Endodermal cell (in vitro differentiated cells): ENCODE measurements around the gene SCUBE3. TPM values are rescaled to one million over a fixed set of nuclear protein-coding genes. Genes with fewer than 3 reads are reported as not detected.

ENCODE experiments used
- DNase-seq: peaks from one replicate; pipeline ENCODE4 v3.0.0-alpha.2; 2017
- H3K27ac ChIP-seq: 2 replicates; pipeline ENCODE4 v1.5.1; 2013; ENCODE audit warnings: mild to moderate bottlenecking, low read depth, low read length, moderate library complexity
- H3K27me3 ChIP-seq: 2 replicates; pipeline ENCODE4 v1.6.1; 2013; ENCODE audit warnings: mild to moderate bottlenecking, low read length, moderate library complexity; ENCODE audit not compliant: insufficient read depth, control insufficient read depth, poor library complexity, severe bottlenecking
- H3K36me3 ChIP-seq: 2 replicates; pipeline ENCODE4 v1.7.0; 2013; ENCODE audit warnings: mild to moderate bottlenecking, low read length, moderate library complexity; ENCODE audit not compliant: control insufficient read depth, insufficient read depth
- H3K4me1 ChIP-seq: one replicate; pipeline ENCODE4 v1.7.0; 2013; ENCODE audit warnings: low read length; ENCODE audit not compliant: control insufficient read depth, insufficient read depth
- H3K4me3 ChIP-seq: 2 replicates; pipeline ENCODE4 v1.5.1; 2013; ENCODE audit warnings: mild to moderate bottlenecking, low read length, moderate library complexity
- H3K9ac ChIP-seq: 2 replicates; pipeline ENCODE4 v1.6.1; 2013; ENCODE audit warnings: mild to moderate bottlenecking, low read length, moderate library complexity; ENCODE audit not compliant: poor library complexity, severe bottlenecking; ENCODE audit errors: extremely low read depth
- H3K9me3 ChIP-seq: 2 replicates; pipeline ENCODE4 v1.6.1; 2013; ENCODE audit warnings: mild to moderate bottlenecking, low read length, moderate library complexity; ENCODE audit not compliant: control insufficient read depth
- H3K27ac Mint-ChIP-seq: 2 replicates; pipeline ENCODE4 v1.8.0; 2020; ENCODE audit warnings: mixed read lengths
- H3K27me3 Mint-ChIP-seq: 2 replicates; pipeline ENCODE4 v1.8.0; 2021; ENCODE audit warnings: mild to moderate bottlenecking, mixed read lengths; ENCODE audit not compliant: insufficient read depth
- H3K36me3 Mint-ChIP-seq: 2 replicates; pipeline ENCODE4 v1.8.0; 2020; ENCODE audit warnings: low read depth, mixed read lengths
- H3K4me1 Mint-ChIP-seq: 2 replicates; pipeline ENCODE4 v1.8.0; 2020; ENCODE audit warnings: mixed read lengths
- H3K4me3 Mint-ChIP-seq: 2 replicates; pipeline ENCODE4 v1.8.0; 2020; ENCODE audit warnings: mild to moderate bottlenecking, moderate library complexity, mixed read lengths
- H3K9me3 Mint-ChIP-seq: 2 replicates; pipeline ENCODE4 v1.8.0; 2020; ENCODE audit warnings: mild to moderate bottlenecking, mixed read lengths
- WGBS, 2 experiments: methylation state at CpG; one replicate each; pipeline versions ENCODE4 v1.1.5 to v1.1.7; 2013; ENCODE audit warnings: missing lambda C conversion rate in 2 of 2, mixed read lengths in 1 of 2; ENCODE audit not compliant: insufficient coverage in 1 of 2, insufficient read length in 1 of 2; 5-methylcytosine and 5-hydroxymethylcytosine counted together
- total RNA-seq, 2 donors: library from RNA; stranded (reverse); fragmentation: NEBNext Ultra II Directional in 1 of 2; extraction: Animal tissue kit (Norgen Biotek cat#: 25700) in 1 of 2; gene quantifications; 2 replicates in 1 of 2; 3 replicates in 1 of 2; pipeline ENCODE4 v1.2.1, GENCODE V29; 2021
- TF ChIP-seq, protein P1 (sequence below): fragments of 200-600 bp; sonication (generic); conservative IDR thresholded peaks from 2 replicates; pipeline ENCODE4 v1.5.0; 2021; ENCODE audit warnings: antibody characterized with exemption, mild to moderate bottlenecking

The SCUBE3 gene
- total RNA-seq, 2 donors from 2014 or later: 0.27 to 0.86 TPM

DNA sequence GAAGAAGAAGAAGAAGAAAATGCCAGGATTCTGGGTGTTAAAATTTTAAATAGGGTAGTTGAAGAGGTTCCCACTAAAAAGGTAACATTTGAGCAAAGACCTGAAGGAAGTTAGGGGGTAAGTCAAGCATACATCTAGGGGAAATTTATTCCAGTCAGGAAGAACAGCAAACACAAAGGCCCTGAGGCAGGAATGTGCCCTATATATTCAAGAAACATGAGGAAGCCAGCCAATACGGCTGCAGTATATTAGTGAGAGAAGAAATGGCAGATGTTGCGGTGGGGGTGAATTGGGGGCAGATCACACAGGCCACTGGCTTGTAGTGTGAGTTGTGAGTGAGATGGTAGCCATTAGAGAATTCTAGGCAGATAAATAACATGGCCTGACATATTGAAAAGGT is 51.8 kb downstream of the SCUBE3 start:
- no peak for DNase-seq
- peaks cover 52% of the 10 kb centered on the region for H3K4me1 Mint-ChIP-seq
- TF ChIP-seq, protein P1, sequence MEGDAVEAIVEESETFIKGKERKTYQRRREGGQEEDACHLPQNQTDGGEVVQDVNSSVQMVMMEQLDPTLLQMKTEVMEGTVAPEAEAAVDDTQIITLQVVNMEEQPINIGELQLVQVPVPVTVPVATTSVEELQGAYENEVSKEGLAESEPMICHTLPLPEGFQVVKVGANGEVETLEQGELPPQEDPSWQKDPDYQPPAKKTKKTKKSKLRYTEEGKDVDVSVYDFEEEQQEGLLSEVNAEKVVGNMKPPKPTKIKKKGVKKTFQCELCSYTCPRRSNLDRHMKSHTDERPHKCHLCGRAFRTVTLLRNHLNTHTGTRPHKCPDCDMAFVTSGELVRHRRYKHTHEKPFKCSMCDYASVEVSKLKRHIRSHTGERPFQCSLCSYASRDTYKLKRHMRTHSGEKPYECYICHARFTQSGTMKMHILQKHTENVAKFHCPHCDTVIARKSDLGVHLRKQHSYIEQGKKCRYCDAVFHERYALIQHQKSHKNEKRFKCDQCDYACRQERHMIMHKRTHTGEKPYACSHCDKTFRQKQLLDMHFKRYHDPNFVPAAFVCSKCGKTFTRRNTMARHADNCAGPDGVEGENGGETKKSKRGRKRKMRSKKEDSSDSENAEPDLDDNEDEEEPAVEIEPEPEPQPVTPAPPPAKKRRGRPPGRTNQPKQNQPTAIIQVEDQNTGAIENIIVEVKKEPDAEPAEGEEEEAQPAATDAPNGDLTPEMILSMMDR: no peak
- H3K4me3 ChIP-seq: no peak overlapping the region
- peaks cover 6% of the 10 kb centered on the region for H3K36me3 Mint-ChIP-seq
- H3K9me3 ChIP-seq: no peaks in the 10 kb centered on the region
- H3K27me3 ChIP-seq: no peaks in the 10 kb centered on the region
- 94 to 97% methylated on average over 2 of the region's 2 CpGs for WGBS, 2 experiments
- H3K27me3 Mint-ChIP-seq: no peaks in the 10 kb centered on the region
- no peak overlapping the region for H3K4me3 Mint-ChIP-seq
- H3K4me1 ChIP-seq: peaks cover 36% of the 10 kb centered on the region
- H3K27ac ChIP-seq: no peak overlapping the region
- H3K9ac ChIP-seq: no peak overlapping the region
- H3K9me3 Mint-ChIP-seq: no peaks in the 10 kb centered on the region
- H3K27ac Mint-ChIP-seq: no peak overlapping the region
- no peaks in the 10 kb centered on the region for H3K36me3 ChIP-seq

DNA sequence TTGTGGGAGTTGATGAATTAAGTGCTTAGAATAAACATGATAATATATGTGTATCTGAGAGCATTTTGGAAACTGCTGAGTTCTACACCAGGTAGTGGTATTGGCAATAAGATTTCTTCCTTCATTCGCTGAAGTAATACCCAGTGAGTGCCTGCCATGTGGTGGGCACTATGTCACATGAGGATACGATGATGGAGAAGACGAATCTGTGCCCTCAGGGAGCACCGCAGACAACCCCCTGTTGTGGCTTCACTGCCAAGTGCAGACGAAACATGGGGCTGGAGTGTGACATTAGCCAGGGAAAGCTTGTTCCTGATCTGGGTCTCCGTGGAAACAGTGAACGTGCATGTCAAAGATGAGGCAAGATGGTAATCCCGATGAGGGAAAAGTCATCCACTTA is 53.7 kb downstream of the SCUBE3 start:
- TF ChIP-seq, protein P1: no peak
- Mint-ChIP-seq H3K27ac (no peak overlapping the region), H3K36me3 (peaks cover 12% of the 10 kb centered on the region), H3K4me1 (peaks cover 35% of the 10 kb centered on the region), H3K9me3 (no peaks in the 10 kb centered on the region), H3K27me3 (no peaks in the 10 kb centered on the region), H3K4me3 (no peak overlapping the region)
- 90 to 94% methylated on average over 8 of the region's 8 CpGs for WGBS, 2 experiments
- no peak for DNase-seq
- Histone ChIP-seq H3K27ac (no peak overlapping the region), H3K4me1 (peaks cover 25% of the 10 kb centered on the region), H3K27me3 (no peaks in the 10 kb centered on the region), H3K36me3 (no peaks in the 10 kb centered on the region), H3K9me3 (no peaks in the 10 kb centered on the region), H3K4me3 (no peak overlapping the region), H3K9ac (no peak overlapping the region)

DNA sequence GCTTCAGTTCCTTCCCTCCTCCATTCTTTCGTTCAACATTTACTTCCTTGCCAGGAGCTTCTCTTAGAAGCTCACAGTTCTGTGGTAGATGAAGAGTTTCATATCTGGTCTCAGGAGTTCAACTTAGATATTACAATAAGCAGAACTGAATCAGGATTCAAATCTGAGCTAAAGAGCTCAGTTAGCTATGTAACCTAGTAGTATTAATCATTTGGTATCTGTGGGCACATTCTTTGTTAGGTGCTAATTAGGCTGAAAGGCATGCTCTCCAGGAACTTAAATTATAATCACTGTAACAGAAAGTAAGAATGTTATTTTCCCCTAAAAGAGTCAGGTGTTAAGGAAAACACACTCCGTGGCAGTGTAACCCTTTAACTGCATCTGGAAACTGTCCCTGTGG is 54.1 kb downstream of the SCUBE3 start:
- Mint-ChIP-seq H3K4me1 (peaks cover 31% of the 10 kb centered on the region), H3K27ac (peak overlapping the region; percentile 71), H3K9me3 (no peaks in the 10 kb centered on the region), H3K36me3 (peaks cover 12% of the 10 kb centered on the region), H3K27me3 (no peaks in the 10 kb centered on the region), H3K4me3 (no peak overlapping the region)
- Histone ChIP-seq H3K4me1 (peaks cover 23% of the 10 kb centered on the region), H3K27ac (no peak overlapping the region), H3K9ac (peak overlapping the region; percentile 27), H3K36me3 (no peaks in the 10 kb centered on the region), H3K9me3 (no peaks in the 10 kb centered on the region), H3K4me3 (no peak overlapping the region), H3K27me3 (no peaks in the 10 kb centered on the region)
- TF ChIP-seq, protein P1: no peak
- 66% methylated on average over 1 of the region's 2 CpGs; no CpG with 5 or more reads in 1 of the 2 experiments for WGBS, 2 experiments
- no peak for DNase-seq
